ENCODE results near the gene UFD1.
A peak's percentile ranks its signal among the peaks of the same experiment; 100 is the strongest.

Gene UFD1

GRCh38 chr22:19515654-19516377, 36.8 kb upstream of the UFD1 start:
- DNase-seq = no peak

- DNase-seq = peak; percentile 77
Measured at GRCh38 chr22:19514831-19515565, 36.0 kb upstream of the UFD1 start.

- DNase-seq = no peak
Measured at GRCh38 chr22:19513823-19514222, 34.8 kb upstream of the UFD1 start.

- no peak for DNase-seq
Measured at GRCh38 chr22:19510919-19511341, 31.9 kb upstream of the UFD1 start.

GRCh38 chr22:19509923-19510322, 30.9 kb upstream of the UFD1 start:
- no peak for DNase-seq

GRCh38 chr22:19509191-19509590, 30.2 kb upstream of the UFD1 start:
- DNase-seq = no peak

- no peak for DNase-seq
Measured at GRCh38 chr22:19508024-19508776, 29.2 kb upstream of the UFD1 start.

GRCh38 chr22:19507534-19507861, 28.5 kb upstream of the UFD1 start:
- no peak for DNase-seq

- no peak for DNase-seq
Measured at GRCh38 chr22:19506212-19506611, 27.2 kb upstream of the UFD1 start.

- DNase-seq = no peak
Measured at GRCh38 chr22:19505735-19506126, 26.7 kb upstream of the UFD1 start.

- DNase-seq = no peak
Measured at GRCh38 chr22:19504900-19505734, 26.1 kb upstream of the UFD1 start.

GRCh38 chr22:19503869-19504268, 24.9 kb upstream of the UFD1 start:
- DNase-seq = no peak

- DNase-seq = no peak
Measured at GRCh38 chr22:19503367-19503766, 24.4 kb upstream of the UFD1 start.

- DNase-seq = no peak
Measured at GRCh38 chr22:19501897-19502447, 23.0 kb upstream of the UFD1 start.

GRCh38 chr22:19499880-19500242, 20.9 kb upstream of the UFD1 start:
- no peak for DNase-seq

- no peak for DNase-seq
Measured at GRCh38 chr22:19499236-19499879, 20.4 kb upstream of the UFD1 start.

GRCh38 chr22:19498866-19499190, 19.8 kb upstream of the UFD1 start:
- no peak for DNase-seq

GRCh38 chr22:19498154-19498865, 19.3 kb upstream of the UFD1 start:
- no peak for DNase-seq

GRCh38 chr22:19497245-19497644, 18.3 kb upstream of the UFD1 start:
- DNase-seq = no peak

GRCh38 chr22:19496324-19496630, 17.3 kb upstream of the UFD1 start:
- DNase-seq = no peak

GRCh38 chr22:19495562-19496323, 16.8 kb upstream of the UFD1 start:
- no peak for DNase-seq
